SU-DHL-6 (cell line): ENCODE measurements around the gene AK9.
A peak's percentile ranks its signal among the peaks of the same experiment; 100 is the strongest.

Source experiments
- H2AFZ ChIP-seq: fragments of 200-600 bp; sonication (generic); 2 replicates; pipeline ENCODE4 v1.6.1; 2014; ENCODE audit warnings: low read depth, mild to moderate bottlenecking, moderate library complexity, mixed read lengths, antibody characterized with exemption, low read length; ENCODE audit not compliant: severe bottlenecking
- H3F3A ChIP-seq: fragments of 200-600 bp; shearing (Covaris generic); 2 replicates; pipeline ENCODE4 v1.6.0; 2016; ENCODE audit warnings: antibody characterized with exemption, mild to moderate bottlenecking; ENCODE audit not compliant: insufficient read depth
- H3K27ac ChIP-seq: fragments of 200-600 bp; sonication (generic); 2 replicates; pipeline ENCODE4 v1.5.1; 2016; ENCODE audit warnings: low read depth, mild to moderate bottlenecking, low read length, moderate library complexity, mixed read lengths
- H3K27me3 ChIP-seq: fragments of 200-600 bp; sonication (generic), shearing (Covaris generic); 2 replicates; pipeline ENCODE4 v1.6.0; 2014; ENCODE audit warnings: mild to moderate bottlenecking, low read length
- H3K36me3 ChIP-seq: fragments of 200-600 bp; sonication (generic); 2 replicates; pipeline ENCODE4 v1.6.1; 2014; ENCODE audit warnings: mild to moderate bottlenecking, low read length, mixed read lengths
- H3K4me2 ChIP-seq: fragments of 300-600, 200-600 bp; shearing (Covaris generic), sonication (generic); 2 replicates; pipeline ENCODE4 v1.6.0; 2014; ENCODE audit warnings: low read length, low read depth, mild to moderate bottlenecking; ENCODE audit not compliant: poor library complexity, severe bottlenecking
- H3K4me3 ChIP-seq: fragments of 200-600 bp; sonication (generic); 2 replicates; pipeline ENCODE4 v1.5.1; 2014; ENCODE audit warnings: antibody characterized with exemption, low read length, mild to moderate bottlenecking, mixed read lengths; ENCODE audit not compliant: insufficient read depth, poor library complexity, severe bottlenecking
- H3K79me2 ChIP-seq: fragments of 200-600 bp; sonication (generic); 2 replicates; pipeline ENCODE4 v1.6.1; 2014; ENCODE audit warnings: mild to moderate bottlenecking, low read length, moderate library complexity; ENCODE audit not compliant: insufficient read depth
- H3K9ac ChIP-seq: fragments of 200-600 bp; sonication (generic); 2 replicates; pipeline ENCODE4 v1.7.0; 2014; ENCODE audit warnings: mild to moderate bottlenecking, low read length
- H3K9me2 ChIP-seq: fragments of 200-600 bp; sonication (generic); replicated peaks from 2 replicates; pipeline ENCODE4 v1.6.1; 2014; ENCODE audit warnings: low read length; ENCODE audit not compliant: insufficient read depth
- H3K9me3 ChIP-seq: fragments of 200-600 bp; sonication (generic); 2 replicates; pipeline ENCODE4 v1.6.1; 2014; ENCODE audit warnings: low read length, mixed read lengths; ENCODE audit not compliant: insufficient read depth
- H4K20me1 ChIP-seq: fragments of 200-600 bp; sonication (generic); 2 replicates; pipeline ENCODE4 v1.6.1; 2014; ENCODE audit warnings: low read depth, mild to moderate bottlenecking, antibody characterized with exemption, low read length, moderate library complexity, mixed read lengths
- EZH2phosphoT487 ChIP-seq: fragments of 200-600 bp; sonication (generic), shearing (Covaris generic); conservative IDR thresholded peaks from 2 replicates; pipeline ENCODE4 v1.6.1; 2018; ENCODE audit warnings: mild to moderate bottlenecking, antibody characterized with exemption, low read length, moderate library complexity, mixed read lengths
- TF ChIP-seq, protein P1 (sequence below): fragments of 200-600 bp; sonication (generic); IDR thresholded peaks from one replicate; pipeline ENCODE4 v1.5.1; 2017; ENCODE audit warnings: antibody characterized with exemption, mild to moderate bottlenecking, low read length, moderate library complexity; ENCODE audit not compliant: insufficient read depth, poor library complexity, severe bottlenecking

AK9 gene

DNA sequence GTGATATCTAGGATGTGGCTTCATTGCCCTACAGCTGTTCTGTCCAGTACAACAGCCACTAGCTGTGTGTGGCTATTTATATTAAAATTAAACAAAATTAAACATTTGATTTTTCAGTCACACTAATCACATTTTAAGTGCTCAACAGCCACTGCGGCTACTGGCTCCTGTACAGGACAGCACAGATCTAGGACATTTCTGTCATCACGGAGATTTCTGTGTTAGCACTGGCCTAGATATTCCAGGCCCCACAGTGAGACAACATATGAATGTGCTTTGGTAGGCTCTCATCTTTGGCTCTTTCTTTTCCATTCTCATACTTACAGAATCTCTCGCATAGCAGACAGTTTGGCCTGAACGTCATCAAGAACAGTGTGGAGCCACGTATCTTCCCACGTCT is 159.6 kb downstream of the AK9 start:
- Histone ChIP-seq H3F3A (no peaks in the 10 kb centered on the region), H2AFZ (no peak overlapping the region), H3K36me3 (no peaks in the 10 kb centered on the region), H3K4me2 (no peak overlapping the region), H3K9me2 (no peaks in the 10 kb centered on the region), H3K9ac (no peak overlapping the region), H4K20me1 (no peaks in the 10 kb centered on the region), H3K4me3 (no peak overlapping the region), H3K27ac (no peak overlapping the region), H3K27me3 (no peaks in the 10 kb centered on the region), H3K79me2 (no peaks in the 10 kb centered on the region), H3K9me3 (no peaks in the 10 kb centered on the region)
- TF ChIP-seq, protein P1, sequence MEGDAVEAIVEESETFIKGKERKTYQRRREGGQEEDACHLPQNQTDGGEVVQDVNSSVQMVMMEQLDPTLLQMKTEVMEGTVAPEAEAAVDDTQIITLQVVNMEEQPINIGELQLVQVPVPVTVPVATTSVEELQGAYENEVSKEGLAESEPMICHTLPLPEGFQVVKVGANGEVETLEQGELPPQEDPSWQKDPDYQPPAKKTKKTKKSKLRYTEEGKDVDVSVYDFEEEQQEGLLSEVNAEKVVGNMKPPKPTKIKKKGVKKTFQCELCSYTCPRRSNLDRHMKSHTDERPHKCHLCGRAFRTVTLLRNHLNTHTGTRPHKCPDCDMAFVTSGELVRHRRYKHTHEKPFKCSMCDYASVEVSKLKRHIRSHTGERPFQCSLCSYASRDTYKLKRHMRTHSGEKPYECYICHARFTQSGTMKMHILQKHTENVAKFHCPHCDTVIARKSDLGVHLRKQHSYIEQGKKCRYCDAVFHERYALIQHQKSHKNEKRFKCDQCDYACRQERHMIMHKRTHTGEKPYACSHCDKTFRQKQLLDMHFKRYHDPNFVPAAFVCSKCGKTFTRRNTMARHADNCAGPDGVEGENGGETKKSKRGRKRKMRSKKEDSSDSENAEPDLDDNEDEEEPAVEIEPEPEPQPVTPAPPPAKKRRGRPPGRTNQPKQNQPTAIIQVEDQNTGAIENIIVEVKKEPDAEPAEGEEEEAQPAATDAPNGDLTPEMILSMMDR, result no peak
- TF ChIP-seq EZH2phosphoT487, result no peak

DNA sequence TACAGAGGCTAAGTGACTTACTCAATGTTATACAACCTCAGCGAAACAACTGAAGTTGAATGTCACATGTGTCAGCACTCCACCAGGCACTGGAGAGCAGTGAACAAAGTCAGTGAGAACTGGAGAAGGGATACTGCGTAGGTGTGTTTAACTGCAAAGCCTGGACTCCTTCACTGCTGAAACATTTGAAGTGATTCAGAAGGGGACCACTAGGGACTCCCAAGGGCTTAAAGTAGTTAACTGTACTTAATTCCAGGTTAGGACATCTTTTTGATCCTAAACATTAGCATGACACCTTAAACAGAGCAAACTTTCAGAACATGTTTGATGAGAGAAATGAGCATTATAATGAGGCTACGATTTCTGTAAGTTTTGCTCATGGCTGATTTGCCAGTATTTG is 163.0 kb downstream of the AK9 start:
- H3K79me2 ChIP-seq, result no peaks in the 10 kb centered on the region
- no peak for TF ChIP-seq EZH2phosphoT487
- TF ChIP-seq, protein P1, result no peak
- no peaks in the 10 kb centered on the region for H4K20me1 ChIP-seq
- H3K36me3 ChIP-seq, result no peaks in the 10 kb centered on the region
- H3K27me3 ChIP-seq, result no peaks in the 10 kb centered on the region
- H3K27ac ChIP-seq, result no peak overlapping the region
- H3K4me3 ChIP-seq, result no peak overlapping the region
- H3K9me2 ChIP-seq, result no peaks in the 10 kb centered on the region
- H3F3A ChIP-seq, result no peaks in the 10 kb centered on the region
- H3K9me3 ChIP-seq, result no peaks in the 10 kb centered on the region
- H2AFZ ChIP-seq, result no peak overlapping the region
- H3K4me2 ChIP-seq, result no peak overlapping the region
- no peak overlapping the region for H3K9ac ChIP-seq

DNA sequence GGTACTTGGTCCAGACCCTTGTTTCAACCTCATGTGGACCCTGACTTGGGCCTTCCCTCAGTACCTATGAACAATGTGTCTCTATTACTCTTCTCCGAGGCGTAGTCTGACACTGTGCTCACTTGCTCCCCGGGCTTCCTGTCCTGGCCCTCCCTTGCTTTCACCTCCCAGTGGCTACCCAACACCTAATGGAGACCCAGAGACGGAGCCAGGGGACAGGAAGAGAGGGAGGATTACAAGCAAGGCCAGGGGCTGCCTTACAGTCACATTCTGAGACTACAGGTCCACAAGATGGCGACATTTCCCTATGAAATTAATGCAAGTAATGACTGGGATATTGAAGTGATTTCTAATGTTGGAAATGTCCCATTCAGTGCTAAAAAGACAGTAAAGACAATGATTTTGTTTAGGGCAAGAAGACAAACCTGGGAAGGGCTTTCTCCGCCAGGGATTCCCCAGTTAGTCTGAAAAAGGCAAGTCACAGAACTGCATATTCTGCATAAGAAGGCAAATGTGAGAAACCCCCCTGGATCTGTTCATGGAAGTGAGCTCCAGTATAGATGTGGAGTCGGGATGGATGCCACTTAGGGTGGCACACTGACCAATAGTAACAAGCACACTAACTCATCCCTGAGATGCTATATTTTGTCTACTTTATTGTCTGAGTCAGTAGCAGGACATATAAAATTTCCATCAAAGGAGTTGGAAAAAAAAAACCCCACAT is 163.9 kb downstream of the AK9 start:
- Histone ChIP-seq H3K9me3 (no peaks in the 10 kb centered on the region), H3K4me2 (no peak overlapping the region), H3K4me3 (no peak overlapping the region), H3F3A (no peaks in the 10 kb centered on the region), H3K36me3 (no peaks in the 10 kb centered on the region), H3K27ac (no peak overlapping the region), H3K27me3 (no peaks in the 10 kb centered on the region), H3K9me2 (no peaks in the 10 kb centered on the region), H4K20me1 (no peaks in the 10 kb centered on the region), H3K9ac (no peak overlapping the region), H2AFZ (peak overlapping the region; percentile 70), H3K79me2 (no peaks in the 10 kb centered on the region)
- no peak for TF ChIP-seq EZH2phosphoT487
- TF ChIP-seq, protein P1, result peak; percentile 58
